ENCODE results near the gene ENTPD7. TPM values are rescaled to one million over a fixed set of nuclear protein-coding genes. Genes with fewer than 3 reads are reported as not detected.

The ENTPD7 gene
- total RNA-seq, 6 donors from 2014 or later, result 2.9 to 12.3 (median 9.3) TPM

- no peaks in the 10 kb centered on the region for H3K27me3 ChIP-seq
- TF ChIP-seq POLR2AphosphoS5 (IDR thresholded peaks at IDR 0.05) (no peak), POLR2A (IDR thresholded peaks at IDR 0.05) (no peak), CTCF (IDR thresholded peaks at IDR 0.05) (no peak), EP300 (IDR thresholded peaks at IDR 0.05) (no peak)
- WGBS, 2 donors, result 55 to 74% methylated on average over 4 of the region's 4 CpGs
- ATAC-seq (ENCODE audit: low FRiP score in 2 of 2) (no peak), DNase-seq (no peak)
- peaks cover 28 to 30% (median 28%) of the 10 kb centered on the region in 4 donors for H3K4me1 ChIP-seq
- no peaks in the 10 kb centered on the region for H3K9me3 ChIP-seq
- H3K36me3 ChIP-seq, result peaks cover 0 to 50% (median 19%) of the 10 kb centered on the region in 4 donors
- no peak overlapping the region for H3K4me3 ChIP-seq
- no peak overlapping the region for H3K27ac ChIP-seq
Measured at GRCh38 chr10:99615426-99615825, 43.9 kb upstream of the ENTPD7 start.

DNA sequence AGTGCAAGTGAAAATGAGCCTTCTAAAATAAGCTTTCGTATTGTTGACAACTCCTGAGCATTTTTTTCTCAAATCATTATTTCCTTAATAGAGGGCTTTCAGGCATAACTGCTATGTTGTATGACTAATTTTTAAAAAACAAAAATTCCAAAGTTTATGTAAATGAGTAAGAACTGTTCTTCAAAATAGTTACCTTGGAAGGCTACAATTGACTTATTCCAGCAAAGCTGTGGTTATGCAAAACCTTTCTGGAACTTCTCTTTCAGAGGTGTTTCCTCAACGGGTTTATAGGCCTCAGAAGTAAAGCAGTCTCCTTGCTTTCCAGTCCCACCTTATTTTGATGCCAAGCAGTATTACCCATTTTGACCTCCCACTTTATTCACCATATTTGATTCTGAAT lies 41.6 kb upstream of the ENTPD7 start:
- H3K4me3 ChIP-seq, result peak overlapping the region in 1 of 4 donors; percentile 95
- ATAC-seq (ENCODE audit: low FRiP score in 2 of 2), result no peak
- DNase-seq, result no peak
- H3K36me3 ChIP-seq, result peaks cover 0 to 28% (median 10%) of the 10 kb centered on the region in 4 donors
- TF ChIP-seq CTCF (IDR thresholded peaks at IDR 0.05) (no peak), POLR2AphosphoS5 (IDR thresholded peaks at IDR 0.05) (no peak), POLR2A (IDR thresholded peaks at IDR 0.05) (no peak), EP300 (IDR thresholded peaks at IDR 0.05) (no peak)
- peak overlapping the region in 1 of 4 donors; percentile 44 for H3K27ac ChIP-seq
- H3K4me1 ChIP-seq, result peaks cover 35 to 39% (median 36%) of the 10 kb centered on the region in 4 donors
- 50 to 60% methylated on average over 2 of the region's 2 CpGs for WGBS, 2 donors
- no peaks in the 10 kb centered on the region for H3K9me3 ChIP-seq
- H3K27me3 ChIP-seq, result no peaks in the 10 kb centered on the region

DNA sequence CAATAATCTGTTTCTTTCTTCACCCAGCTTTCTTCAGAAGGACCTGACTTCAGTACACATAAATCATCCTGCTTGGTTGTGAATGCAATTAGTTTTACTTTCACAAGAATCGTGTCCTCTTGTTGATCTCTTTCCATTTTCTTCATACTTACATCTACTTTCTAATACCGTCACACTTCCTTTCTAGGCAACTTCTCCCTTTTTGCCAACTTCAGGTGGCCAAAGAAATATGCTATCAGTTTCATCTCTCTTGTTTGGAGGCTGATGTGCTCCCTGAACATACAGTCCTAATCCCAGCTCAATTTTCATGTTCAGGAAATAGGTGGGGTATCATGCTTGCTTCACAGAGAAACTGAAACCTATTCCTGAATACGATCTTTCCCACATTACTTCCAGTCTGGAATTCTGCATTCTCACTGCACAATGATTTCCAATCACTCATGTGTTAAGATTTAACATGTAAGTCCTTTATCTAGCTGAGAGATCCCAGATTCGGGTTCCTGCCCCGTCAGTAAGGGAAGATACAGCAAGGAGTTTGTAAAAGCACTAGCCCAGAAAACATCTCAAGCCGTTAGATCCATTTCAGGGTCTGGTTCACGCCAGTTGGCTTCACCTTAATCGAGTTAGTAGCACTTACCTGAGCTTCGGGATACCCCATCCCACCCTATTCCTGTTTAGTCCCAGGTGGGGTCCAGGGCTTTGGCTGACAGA lies 40.1 kb upstream of the ENTPD7 start:
- no peak for DNase-seq
- H3K27me3 ChIP-seq, result no peaks in the 10 kb centered on the region
- H3K4me3 ChIP-seq, result peak overlapping the region; percentile 67 to 95 (median 80)
- H3K36me3 ChIP-seq, result peaks cover 0 to 13% (median 1%) of the 10 kb centered on the region in 4 donors
- 1 to 3% methylated on average over 9 of the region's 9 CpGs for WGBS, 2 donors
- peaks cover 35 to 39% (median 36%) of the 10 kb centered on the region in 4 donors for H3K4me1 ChIP-seq
- no peaks in the 10 kb centered on the region for H3K9me3 ChIP-seq
- peak in 1 of 4 donors; percentile 18 for TF ChIP-seq POLR2A (IDR thresholded peaks at IDR 0.05)
- TF ChIP-seq EP300 (IDR thresholded peaks at IDR 0.05), result peak in 2 of 4 donors; percentile 27 to 29
- TF ChIP-seq CTCF (IDR thresholded peaks at IDR 0.05), result no peak
- TF ChIP-seq POLR2AphosphoS5 (IDR thresholded peaks at IDR 0.05), result peak in 1 of 2 donors; percentile 11
- ATAC-seq (ENCODE audit: low FRiP score in 2 of 2), result no peak
- H3K27ac ChIP-seq, result peak overlapping the region; percentile 94 to 98 (median 96)

- 0 to 1% methylated on average over 1 to 23 of the region's 75 CpGs for WGBS, 2 donors
- peak within 1 kb of the TSS; percentile 67 to 95 (median 80) for H3K4me3 ChIP-seq
- no peaks in the 10 kb centered on the region for H3K27me3 ChIP-seq
- ATAC-seq (ENCODE audit: low FRiP score in 2 of 2) (peak; percentile 0 to 98), DNase-seq (peak; percentile 94 to 97)
- H3K4me1 ChIP-seq, result peaks cover 35 to 39% (median 36%) of the 10 kb centered on the region in 4 donors
- peak within 1 kb of the TSS; percentile 94 to 98 (median 96) for H3K27ac ChIP-seq
- TF ChIP-seq POLR2AphosphoS5 (IDR thresholded peaks at IDR 0.05) (peak in 1 of 2 donors; percentile 18), CTCF (IDR thresholded peaks at IDR 0.05) (no peak)
- H3K9me3 ChIP-seq, result no peaks in the 10 kb centered on the region
- peaks cover 0 to 4% (median 0%) of the 10 kb centered on the region in 4 donors for H3K36me3 ChIP-seq
Measured at GRCh38 chr10:99619851-99620710, 39.2 kb upstream of the ENTPD7 start, which contains the start of gene SLC25A28. SLC25A28 (minus strand) TSS chr10:99620439; CDS start chr10:99620335, 104 bp downstream.

All from upper lobe of left lung (tissue), 6 donors.